Measurements from ENCODE around the gene GRIN3B.

DNA sequence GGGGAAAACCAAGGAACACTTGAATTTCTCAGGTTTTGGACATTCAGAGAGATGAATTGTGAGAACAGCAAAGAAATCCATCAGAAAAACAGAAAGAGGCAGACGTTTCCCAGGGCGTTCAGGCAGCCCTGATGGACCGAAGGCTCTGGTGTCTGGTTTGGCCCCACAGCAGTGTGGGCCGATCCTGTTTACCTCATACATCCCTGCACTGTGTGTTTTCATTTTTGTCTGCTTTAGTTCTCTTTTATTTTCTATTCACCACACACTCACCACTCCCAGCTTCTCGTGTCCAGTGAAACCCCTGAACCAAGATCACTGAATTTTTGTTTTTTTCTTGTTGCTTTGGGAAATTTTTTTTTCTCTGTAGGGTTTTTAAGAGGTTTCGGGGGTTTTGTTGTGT, 27.9 kb upstream of the GRIN3B start:
- TF ChIP-seq, protein P1, sequence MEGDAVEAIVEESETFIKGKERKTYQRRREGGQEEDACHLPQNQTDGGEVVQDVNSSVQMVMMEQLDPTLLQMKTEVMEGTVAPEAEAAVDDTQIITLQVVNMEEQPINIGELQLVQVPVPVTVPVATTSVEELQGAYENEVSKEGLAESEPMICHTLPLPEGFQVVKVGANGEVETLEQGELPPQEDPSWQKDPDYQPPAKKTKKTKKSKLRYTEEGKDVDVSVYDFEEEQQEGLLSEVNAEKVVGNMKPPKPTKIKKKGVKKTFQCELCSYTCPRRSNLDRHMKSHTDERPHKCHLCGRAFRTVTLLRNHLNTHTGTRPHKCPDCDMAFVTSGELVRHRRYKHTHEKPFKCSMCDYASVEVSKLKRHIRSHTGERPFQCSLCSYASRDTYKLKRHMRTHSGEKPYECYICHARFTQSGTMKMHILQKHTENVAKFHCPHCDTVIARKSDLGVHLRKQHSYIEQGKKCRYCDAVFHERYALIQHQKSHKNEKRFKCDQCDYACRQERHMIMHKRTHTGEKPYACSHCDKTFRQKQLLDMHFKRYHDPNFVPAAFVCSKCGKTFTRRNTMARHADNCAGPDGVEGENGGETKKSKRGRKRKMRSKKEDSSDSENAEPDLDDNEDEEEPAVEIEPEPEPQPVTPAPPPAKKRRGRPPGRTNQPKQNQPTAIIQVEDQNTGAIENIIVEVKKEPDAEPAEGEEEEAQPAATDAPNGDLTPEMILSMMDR (IDR thresholded peaks at IDR 0.05), result no peak
- TF ChIP-seq POLR2A (IDR thresholded peaks at IDR 0.05), result no peak

All from lower leg skin (tissue), 3 donors.